ENCODE data around the gene RND1.
A peak's percentile ranks its signal among the peaks of the same experiment; 100 is the strongest.
"Not testable (repeated sequence)": the region's sequence is repeated elsewhere in the genome, so short reads cannot be mapped to it uniquely, and the experiment has no call there.

Gene RND1

GRCh38 chr12:48865281-48866051, at the start of gene RND1:
Gene RND1, minus strand, starts transcription at chr12:48865870. Its CDS starts 103 bp downstream, at chr12:48865767.
- DNase-seq: peak; percentile 89

GRCh38 chr12:48910196-48910595, 44.5 kb upstream of the RND1 start:
- no peak for DNase-seq

GRCh38 chr12:48909698-48910097, 44.0 kb upstream of the RND1 start:
- not testable (repeated sequence) for DNase-seq

- no peak for DNase-seq
These were observed 41.6 kb upstream of the RND1 start for GRCh38 chr12:48907245-48907644.

- DNase-seq: peak; percentile 87
These were observed 38.3 kb upstream of the RND1 start for GRCh38 chr12:48903982-48904411.

- DNase-seq: no peak
These were observed 37.8 kb upstream of the RND1 start for GRCh38 chr12:48903363-48903981.

GRCh38 chr12:48901278-48901677, 35.6 kb upstream of the RND1 start:
- no peak for DNase-seq

- no peak for DNase-seq
These were observed 34.0 kb upstream of the RND1 start for GRCh38 chr12:48899651-48900050.

GRCh38 chr12:48894271-48894670, 28.6 kb upstream of the RND1 start:
- no peak for DNase-seq

- peak; percentile 92 for DNase-seq
These were observed 25.2 kb upstream of the RND1 start for GRCh38 chr12:48890657-48891418.

GRCh38 chr12:48889679-48890078, 24.0 kb upstream of the RND1 start:
- DNase-seq: no peak

GRCh38 chr12:48883305-48884161, 17.9 kb upstream of the RND1 start:
- DNase-seq: no peak

GRCh38 chr12:48882972-48883304, 17.3 kb upstream of the RND1 start:
- no peak for DNase-seq

- DNase-seq: no peak
These were observed 16.6 kb upstream of the RND1 start for GRCh38 chr12:48882315-48882687.

- DNase-seq: no peak
These were observed 16.1 kb upstream of the RND1 start for GRCh38 chr12:48881686-48882314.

- no peak for DNase-seq
These were observed 15.0 kb upstream of the RND1 start for GRCh38 chr12:48880647-48881046.

GRCh38 chr12:48878548-48878947, 12.9 kb upstream of the RND1 start:
- no peak for DNase-seq

GRCh38 chr12:48875944-48876515, 10.4 kb upstream of the RND1 start:
- DNase-seq: no peak

- DNase-seq: not testable (repeated sequence)
These were observed 7.9 kb upstream of the RND1 start for GRCh38 chr12:48873534-48873933.

- DNase-seq: no peak
These were observed 7.4 kb upstream of the RND1 start for GRCh38 chr12:48873096-48873495.

- DNase-seq: no peak
These were observed 3.5 kb upstream of the RND1 start for GRCh38 chr12:48869191-48869590.

- no peak for DNase-seq
These were observed 2.8 kb upstream of the RND1 start for GRCh38 chr12:48868451-48868850.

Data from activated CD8-positive, alpha-beta memory T cell treated with anti-CD3 and anti-CD28 coated beads, Interleukin-2, amount 50 U/mL, for 48 hours (primary cell).